BLaER1 (cell line): ENCODE data around the gene IFNL4.
"Not testable (repeated sequence)": the region's sequence is repeated elsewhere in the genome, so short reads cannot be mapped to it uniquely, and the experiment has no call there.

Source experiments
- H3K27ac ChIP-seq: shearing (Covaris generic); formaldehyde crosslinking; 2 replicates; pipeline ENCODE4 v1.8.1; 2022
- H3K27me3 ChIP-seq: shearing (Covaris generic); formaldehyde crosslinking; 2 replicates; pipeline ENCODE4 v1.8.1; 2022
- H3K36me3 ChIP-seq: shearing (Covaris generic); formaldehyde crosslinking; 2 replicates; pipeline ENCODE4 v1.8.1; 2022
- H3K4me1 ChIP-seq: shearing (Covaris generic); formaldehyde crosslinking; 2 replicates; pipeline ENCODE4 v1.8.1; 2022
- H3K4me2 ChIP-seq: shearing (Covaris generic); formaldehyde crosslinking; 2 replicates; pipeline ENCODE4 v1.8.1; 2022
- H3K4me3 ChIP-seq: shearing (Covaris generic); formaldehyde crosslinking; 2 replicates; pipeline ENCODE4 v1.8.1; 2022
- H3K9ac ChIP-seq: shearing (Covaris generic); formaldehyde crosslinking; 2 replicates; pipeline ENCODE4 v1.8.1; 2022
- H3K9me3 ChIP-seq: shearing (Covaris generic); formaldehyde crosslinking; 2 replicates; pipeline ENCODE4 v1.8.1; 2022
- H4K20me1 ChIP-seq: shearing (Covaris generic); formaldehyde crosslinking; 2 replicates; pipeline ENCODE4 v1.8.1; 2022
- Cebpa-rat ChIP-seq: shearing (Covaris generic); IDR thresholded peaks from 2 replicates; pipeline ENCODE4 v1.8.1; 2022

Gene IFNL4

GRCh38 chr19:39248806-39249205 is at the start of gene IFNL4:
Gene IFNL4 (minus strand): TSS chr19:39248856.
- Histone ChIP-seq H3K27me3 (no peaks in the 10 kb centered on the region), H3K9me3 (peaks cover 11% of the 10 kb centered on the region; the same call in 1 of the 2 replicates), H3K9ac (no peak within 1 kb of the TSS), H3K36me3 (no peaks in the 10 kb centered on the region), H3K27ac (no peak within 1 kb of the TSS; the same call in 1 of the 2 replicates), H3K4me2 (peak within 1 kb of the TSS; percentile 54; the same call in 1 of the 2 replicates), H3K4me3 (no peak within 1 kb of the TSS), H4K20me1 (no peaks in the 10 kb centered on the region), H3K4me1 (peaks cover 68% of the 10 kb centered on the region)
- no peak for TF ChIP-seq Cebpa-rat

GRCh38 chr19:39297931-39298634 is 49.4 kb upstream of the IFNL4 start:
- H3K4me1 ChIP-seq, result peaks cover 8% of the 10 kb centered on the region; the same call in 1 of the 2 replicates
- no peak overlapping the region for H3K4me3 ChIP-seq
- no peak overlapping the region for H3K27ac ChIP-seq
- H3K36me3 ChIP-seq, result no peaks in the 10 kb centered on the region
- no peaks in the 10 kb centered on the region for H4K20me1 ChIP-seq
- peak overlapping the region; percentile 30; the same call in 1 of the 2 replicates for H3K4me2 ChIP-seq
- no peaks in the 10 kb centered on the region for H3K27me3 ChIP-seq
- TF ChIP-seq Cebpa-rat, result no peak
- H3K9ac ChIP-seq, result 0 out of 2 replicates have a peak overlapping the region, but pooled peaks have one; percentile 8
- no peaks in the 10 kb centered on the region for H3K9me3 ChIP-seq

GRCh38 chr19:39296906-39297305 is 48.2 kb upstream of the IFNL4 start:
- Histone ChIP-seq H3K9ac (no peak overlapping the region), H3K4me3 (no peak overlapping the region), H3K4me2 (no peak overlapping the region), H3K9me3 (no peaks in the 10 kb centered on the region), H4K20me1 (no peaks in the 10 kb centered on the region), H3K27me3 (no peaks in the 10 kb centered on the region), H3K27ac (no peak overlapping the region), H3K36me3 (no peaks in the 10 kb centered on the region), H3K4me1 (peaks cover 8% of the 10 kb centered on the region; the same call in 1 of the 2 replicates)
- no peak for TF ChIP-seq Cebpa-rat

DNA sequence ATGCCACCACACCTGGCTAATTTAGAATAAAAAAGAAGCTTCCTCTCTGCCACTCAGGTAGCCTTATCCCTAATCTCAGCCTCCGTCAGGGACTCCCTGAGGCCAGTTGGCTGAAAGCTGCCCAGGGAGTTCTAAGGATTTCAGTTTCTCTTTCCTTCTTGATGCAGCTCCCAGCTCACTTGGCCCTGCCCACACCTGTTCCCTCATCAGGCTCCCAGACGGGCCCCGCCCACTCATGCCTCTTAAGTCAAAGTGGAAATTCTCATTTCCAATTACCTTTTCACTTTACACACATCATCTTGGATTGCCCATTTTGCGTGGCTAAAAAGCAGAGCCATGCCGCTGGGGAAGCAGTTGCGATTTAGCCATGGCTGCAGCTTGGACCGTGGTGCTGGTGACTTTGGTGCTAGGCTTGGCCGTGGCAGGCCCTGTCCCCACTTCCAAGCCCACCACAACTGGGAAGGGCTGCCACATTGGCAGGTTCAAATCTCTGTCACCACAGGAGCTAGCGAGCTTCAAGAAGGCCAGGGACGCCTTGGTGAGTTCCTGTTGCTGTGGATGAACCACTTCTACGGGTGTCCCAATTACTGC is 47.5 kb upstream of the IFNL4 start, which contains the start of gene IFNL1:
Gene IFNL1, plus strand, starts transcription at position 353 of the 591 bp plus-strand sequence. Its CDS starts 15 bp downstream, at position 368.
- Histone ChIP-seq H3K4me3 (no peak within 1 kb of the TSS), H3K4me1 (peaks cover 8% of the 10 kb centered on the region; the same call in 1 of the 2 replicates), H3K9ac (no peak within 1 kb of the TSS), H3K9me3 (0 out of 2 replicates have a peak, but pooled peaks cover 2% of the 10 kb centered on the region), H3K27me3 (no peaks in the 10 kb centered on the region), H4K20me1 (no peaks in the 10 kb centered on the region), H3K36me3 (no peaks in the 10 kb centered on the region), H3K4me2 (no peak within 1 kb of the TSS), H3K27ac (no peak within 1 kb of the TSS)
- TF ChIP-seq Cebpa-rat, result no peak

- Histone ChIP-seq H4K20me1 (no peaks in the 10 kb centered on the region), H3K9ac (no peak overlapping the region), H3K4me2 (no peak overlapping the region), H3K27me3 (no peaks in the 10 kb centered on the region), H3K4me1 (peaks cover 8% of the 10 kb centered on the region; the same call in 1 of the 2 replicates), H3K9me3 (peaks cover 11% of the 10 kb centered on the region; the same call in 1 of the 2 replicates), H3K36me3 (no peaks in the 10 kb centered on the region), H3K4me3 (no peak overlapping the region), H3K27ac (no peak overlapping the region)
- no peak for TF ChIP-seq Cebpa-rat
Observed at GRCh38 chr19:39293394-39293793, 44.7 kb upstream of the IFNL4 start.

DNA sequence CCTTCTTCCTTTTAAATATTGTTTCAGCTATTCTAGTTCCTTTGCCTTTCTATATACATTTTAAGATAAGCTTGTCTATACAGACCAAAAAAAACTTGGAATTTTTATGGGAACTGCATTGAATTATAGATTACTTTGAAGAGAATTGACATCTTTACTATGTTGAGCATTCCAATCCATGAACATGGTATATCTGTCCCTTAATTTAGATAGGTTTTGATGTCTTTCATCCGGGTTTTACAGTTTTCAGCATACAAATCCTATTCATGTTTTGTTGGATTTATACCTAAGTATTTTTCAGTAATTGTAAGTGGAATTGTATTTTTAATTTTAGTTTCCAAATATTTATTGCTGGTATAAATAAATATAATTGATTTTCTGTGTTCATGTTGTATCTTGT is 35.4 kb upstream of the IFNL4 start:
- no peak overlapping the region for H3K4me3 ChIP-seq

GRCh38 chr19:39282021-39282420 is 33.4 kb upstream of the IFNL4 start:
- Histone ChIP-seq H3K9me3 (peaks cover 34% of the 10 kb centered on the region), H4K20me1 (no peaks in the 10 kb centered on the region), H3K9ac (no peak overlapping the region), H3K27me3 (no peaks in the 10 kb centered on the region), H3K4me3 (no peak overlapping the region), H3K4me1 (no peaks in the 10 kb centered on the region), H3K27ac (no peak overlapping the region), H3K4me2 (no peak overlapping the region), H3K36me3 (no peaks in the 10 kb centered on the region)
- TF ChIP-seq Cebpa-rat, result no peak

More for the DNA sequence above, 35.4 kb upstream of the IFNL4 start:
- Histone ChIP-seq H3K4me2 (no peak overlapping the region), H3K9me3 (peaks cover 34% of the 10 kb centered on the region), H3K36me3 (no peaks in the 10 kb centered on the region), H3K27me3 (no peaks in the 10 kb centered on the region), H3K4me1 (no peaks in the 10 kb centered on the region), H3K27ac (no peak overlapping the region), H3K9ac (no peak overlapping the region), H4K20me1 (no peaks in the 10 kb centered on the region)
- no peak for TF ChIP-seq Cebpa-rat

GRCh38 chr19:39277598-39277997 is 28.9 kb upstream of the IFNL4 start:
- Histone ChIP-seq H3K4me2 (no peak overlapping the region), H3K36me3 (no peaks in the 10 kb centered on the region), H3K9me3 (peaks cover 16% of the 10 kb centered on the region), H3K4me1 (no peaks in the 10 kb centered on the region), H3K4me3 (no peak overlapping the region), H4K20me1 (no peaks in the 10 kb centered on the region), H3K9ac (no peak overlapping the region), H3K27ac (no peak overlapping the region), H3K27me3 (no peaks in the 10 kb centered on the region)
- TF ChIP-seq Cebpa-rat, result no peak

DNA sequence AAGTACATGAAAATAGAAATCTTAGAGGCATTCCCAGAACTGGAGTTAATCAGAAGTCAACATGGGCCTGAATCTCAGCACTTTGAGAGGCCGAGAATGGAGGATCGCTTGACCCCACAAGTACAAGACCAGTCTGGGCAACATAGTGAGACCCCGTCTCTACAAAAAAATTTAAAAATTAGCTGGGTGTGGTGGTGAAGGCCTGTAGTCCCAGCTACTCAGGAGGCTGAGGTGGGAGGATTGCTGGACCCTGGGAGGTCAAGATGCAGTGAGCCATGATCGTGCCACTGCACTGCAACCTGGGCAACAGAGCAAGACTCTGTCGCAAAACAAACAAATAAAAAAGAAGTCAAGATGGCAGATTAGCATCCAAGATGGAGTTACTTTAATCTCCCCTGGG is 28.1 kb upstream of the IFNL4 start:
- H3K27me3 ChIP-seq, result no peaks in the 10 kb centered on the region
- no peak for TF ChIP-seq Cebpa-rat
- no peak overlapping the region for H3K4me3 ChIP-seq
- no peak overlapping the region for H3K4me2 ChIP-seq
- no peaks in the 10 kb centered on the region for H3K4me1 ChIP-seq
- no peaks in the 10 kb centered on the region for H3K36me3 ChIP-seq
- peaks cover 8% of the 10 kb centered on the region for H3K9me3 ChIP-seq
- no peaks in the 10 kb centered on the region for H4K20me1 ChIP-seq
- no peak overlapping the region for H3K27ac ChIP-seq
- no peak overlapping the region for H3K9ac ChIP-seq

- H3K4me1 ChIP-seq, result no peaks in the 10 kb centered on the region; the same call in 1 of the 2 replicates
- H3K27ac ChIP-seq, result no peak overlapping the region
- H3K27me3 ChIP-seq, result no peaks in the 10 kb centered on the region
- H3K36me3 ChIP-seq, result no peaks in the 10 kb centered on the region
- no peak overlapping the region for H3K4me2 ChIP-seq
- no peak overlapping the region for H3K4me3 ChIP-seq
- H3K9me3 ChIP-seq, result no peaks in the 10 kb centered on the region
- TF ChIP-seq Cebpa-rat, result no peak
- no peak overlapping the region for H3K9ac ChIP-seq
- no peaks in the 10 kb centered on the region for H4K20me1 ChIP-seq
Observed at GRCh38 chr19:39275578-39275977, 26.9 kb upstream of the IFNL4 start.

DNA sequence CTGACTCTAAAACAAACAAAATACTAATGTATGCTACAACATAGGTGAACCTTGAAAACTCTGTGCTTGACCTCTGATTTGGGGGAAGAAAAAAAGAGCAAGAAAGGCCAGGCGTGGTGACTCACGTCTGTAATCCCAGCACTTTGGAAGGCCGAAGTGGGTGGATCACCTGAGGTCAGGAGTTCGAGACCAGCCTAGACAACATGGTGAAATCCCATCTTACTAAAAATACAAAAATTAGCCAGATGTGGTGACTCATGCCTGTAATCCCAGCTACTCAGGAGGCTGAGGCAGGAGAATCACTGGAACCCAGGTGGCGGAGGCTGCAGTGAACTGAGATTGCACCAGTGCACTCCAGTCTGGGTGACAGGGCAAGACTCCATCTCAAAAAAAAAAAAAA is 25.2 kb upstream of the IFNL4 start:
- not testable (repeated sequence) for H3K4me3 ChIP-seq, H3K36me3 ChIP-seq, H3K9ac ChIP-seq, H3K4me1 ChIP-seq, H3K27me3 ChIP-seq, H3K27ac ChIP-seq, H3K9me3 ChIP-seq, H3K4me2 ChIP-seq, H4K20me1 ChIP-seq
